Testis (tissue), 3 donors: ENCODE results near the gene OR2J3. TPM values are rescaled to one million over a fixed set of nuclear protein-coding genes. Genes with fewer than 3 reads are reported as not detected.

Experiments
- DNase-seq: peaks from one replicate; pipeline ENCODE4 v3.0.0-alpha.2; 2019
- H3K27ac ChIP-seq, 2 donors: fragments of 200-600 bp; sonication (generic); one replicate each; pipeline ENCODE4 v1.5.1; 2019
- H3K27me3 ChIP-seq: fragments of 200-600 bp; sonication (generic); one replicate; pipeline ENCODE4 v1.5.1; 2019
- H3K36me3 ChIP-seq: fragments of 200-600 bp; sonication (generic); one replicate; pipeline ENCODE4 v1.5.1; 2017; ENCODE audit warnings: low read depth; ENCODE audit errors: missing control alignments
- H3K4me1 ChIP-seq: fragments of 200-600 bp; sonication (generic); one replicate; pipeline ENCODE4 v1.5.1; 2019
- H3K4me3 ChIP-seq, 2 donors: fragments of 200-600 bp; sonication (generic); one replicate each; pipeline ENCODE4 v1.5.1; 2017 to 2019
- H3K9me3 ChIP-seq: fragments of 200-600 bp; sonication (generic); one replicate; pipeline ENCODE4 v1.5.1; 2017
- POLR2A ChIP-seq: fragments of 450-650 bp; IDR thresholded peaks from one replicate; pipeline ENCODE4 v1.6.1; 2017; ENCODE audit warnings: antibody characterized with exemption, mild to moderate bottlenecking, moderate library complexity
- WGBS, 2 donors: methylation state at CpG; one replicate each; pipeline ENCODE4 v1.1.5; 2018; 5-methylcytosine and 5-hydroxymethylcytosine counted together
- intact Hi-C: fragments of 100-400 bp; cut with DNase I; formaldehyde crosslinking; loops from one replicate; pipeline ENCODE4 v1.15.1; 2023; ENCODE audit warnings: low total_unique reads
- polyA plus RNA-seq: library from polyadenylated mRNA; stranded (reverse); fragments of 350-450 nt; fragmentation: Illumina TruSeq; extraction: RNeasy Lipid Tissue Mini Kit (QIAGEN cat#74804); gene quantifications from one replicate; pipeline ENCODE4 v1.2.3, GENCODE V29; 2014; ENCODE audit warnings: low read depth, low replicate concordance; ENCODE audit not compliant: insufficient read depth
- total RNA-seq, 2 donors: library from RNA; depleted of rRNA; stranded (reverse); fragments of >200 nt; gene quantifications; one replicate each; pipeline ENCODE4 v1.2.3, GENCODE V29; 2016
- TF ChIP-seq, protein P1 (sequence below), 3 experiments: fragments of 450-650 bp in 2 of 3; fragments of 200-600 bp in 1 of 3; sonication (generic) in 1 of 3; IDR thresholded peaks; one replicate each; pipeline ENCODE4 v1.5.1; 2016 to 2019; ENCODE audit warnings: antibody characterized with exemption in 3 of 3, mild to moderate bottlenecking in 2 of 3, moderate library complexity in 1 of 3

Gene OR2J3
- total and polyA plus RNA-seq, 3 donors from 2014 or later = 0.25 to 2.9 (median 1.7) TPM

DNA sequence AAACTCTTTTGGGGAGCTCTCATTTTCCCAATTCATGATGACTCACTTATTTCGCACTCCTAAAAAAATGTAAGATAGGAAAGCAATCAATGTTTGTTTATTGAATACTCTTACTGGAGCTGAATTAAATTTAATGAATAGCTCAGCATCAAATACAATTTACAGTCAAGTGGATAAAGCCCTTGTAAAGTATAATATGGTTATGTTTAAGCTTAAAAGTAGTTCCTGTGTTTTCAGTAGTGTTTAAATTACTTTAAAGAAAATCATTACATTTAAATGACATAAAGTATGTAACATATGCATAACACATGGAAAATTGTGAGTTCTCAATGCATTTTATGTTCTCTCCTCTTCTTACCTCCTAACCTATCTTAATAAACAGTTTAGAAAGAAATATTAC is 20.6 kb upstream of the OR2J3 start, which contains the start of gene OR2B3:
Gene OR2B3 (minus strand): TSS at position 101 of the 400 bp plus-strand sequence. CDS start 65 bp downstream, at position 36.
- intact Hi-C loops = no loop called here
- TF ChIP-seq POLR2A = no peak
- TF ChIP-seq, protein P1, sequence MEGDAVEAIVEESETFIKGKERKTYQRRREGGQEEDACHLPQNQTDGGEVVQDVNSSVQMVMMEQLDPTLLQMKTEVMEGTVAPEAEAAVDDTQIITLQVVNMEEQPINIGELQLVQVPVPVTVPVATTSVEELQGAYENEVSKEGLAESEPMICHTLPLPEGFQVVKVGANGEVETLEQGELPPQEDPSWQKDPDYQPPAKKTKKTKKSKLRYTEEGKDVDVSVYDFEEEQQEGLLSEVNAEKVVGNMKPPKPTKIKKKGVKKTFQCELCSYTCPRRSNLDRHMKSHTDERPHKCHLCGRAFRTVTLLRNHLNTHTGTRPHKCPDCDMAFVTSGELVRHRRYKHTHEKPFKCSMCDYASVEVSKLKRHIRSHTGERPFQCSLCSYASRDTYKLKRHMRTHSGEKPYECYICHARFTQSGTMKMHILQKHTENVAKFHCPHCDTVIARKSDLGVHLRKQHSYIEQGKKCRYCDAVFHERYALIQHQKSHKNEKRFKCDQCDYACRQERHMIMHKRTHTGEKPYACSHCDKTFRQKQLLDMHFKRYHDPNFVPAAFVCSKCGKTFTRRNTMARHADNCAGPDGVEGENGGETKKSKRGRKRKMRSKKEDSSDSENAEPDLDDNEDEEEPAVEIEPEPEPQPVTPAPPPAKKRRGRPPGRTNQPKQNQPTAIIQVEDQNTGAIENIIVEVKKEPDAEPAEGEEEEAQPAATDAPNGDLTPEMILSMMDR (IDR thresholded peaks at IDR 0.05) = no peak
- H3K4me3 ChIP-seq = no peak within 1 kb of the TSS
- H3K36me3 ChIP-seq = no peaks in the 10 kb centered on the region
- DNase-seq = no peak
- H3K4me1 ChIP-seq = no peaks in the 10 kb centered on the region
- WGBS, 2 donors = 84 to 90% methylated on average over 1 of the region's 1 CpG
- H3K27me3 ChIP-seq = no peaks in the 10 kb centered on the region
- no peaks in the 10 kb centered on the region for H3K9me3 ChIP-seq
- H3K27ac ChIP-seq = no peak within 1 kb of the TSS

DNA sequence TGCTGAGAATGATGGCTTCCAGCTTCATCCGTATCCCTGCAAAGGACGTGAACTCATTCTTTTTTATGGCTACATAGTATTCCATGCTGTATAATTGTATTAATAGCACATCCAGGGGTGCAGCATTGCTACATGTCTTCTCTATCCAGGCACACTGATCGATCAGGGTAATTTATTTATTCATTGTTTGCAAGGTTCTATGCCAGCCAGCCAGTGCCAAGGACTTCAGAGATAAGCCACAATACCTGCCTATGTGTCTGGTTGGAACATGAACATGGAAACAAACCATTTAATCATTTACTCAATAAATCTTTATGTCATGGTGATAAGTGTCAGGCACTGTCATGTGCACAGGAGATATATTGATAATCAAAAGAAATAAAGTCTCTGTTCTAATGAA is 14.9 kb upstream of the OR2J3 start:
- no peak for DNase-seq
- no peak for TF ChIP-seq POLR2A
- TF ChIP-seq, protein P1 (IDR thresholded peaks at IDR 0.05) = no peak
- H3K9me3 ChIP-seq = no peaks in the 10 kb centered on the region
- intact Hi-C loops = no loop called here
- WGBS, 2 donors = 83 to 87% methylated on average over 3 of the region's 3 CpGs
- no peaks in the 10 kb centered on the region for H3K4me1 ChIP-seq
- H3K27ac ChIP-seq = no peak overlapping the region
- no peak overlapping the region for H3K4me3 ChIP-seq
- no peaks in the 10 kb centered on the region for H3K36me3 ChIP-seq
- H3K27me3 ChIP-seq = no peaks in the 10 kb centered on the region

DNA sequence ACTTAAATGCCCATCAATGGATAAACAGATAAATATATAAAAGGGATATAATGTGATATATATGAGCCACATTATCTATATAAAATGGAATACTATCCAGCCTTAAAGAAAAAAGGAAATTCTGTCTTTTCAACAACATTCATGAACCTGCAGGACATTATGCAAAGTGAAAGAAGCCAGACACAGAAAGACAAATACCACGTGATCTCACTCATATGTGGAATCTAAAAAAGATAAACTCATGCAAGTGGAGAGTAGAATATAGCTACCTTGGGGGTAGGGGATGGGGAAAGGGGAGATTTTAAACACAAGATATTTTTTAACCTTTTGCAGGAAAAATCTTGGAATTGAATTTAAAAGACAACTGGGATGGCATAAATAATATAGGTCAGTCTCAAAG is 10.1 kb upstream of the OR2J3 start:
- Histone ChIP-seq H3K27ac (no peak overlapping the region), H3K4me1 (no peaks in the 10 kb centered on the region), H3K36me3 (no peaks in the 10 kb centered on the region), H3K4me3 (no peak overlapping the region), H3K9me3 (no peaks in the 10 kb centered on the region), H3K27me3 (no peaks in the 10 kb centered on the region)
- no peak for DNase-seq
- intact Hi-C loops = no loop called here
- 71 to 82% methylated on average over 1 of the region's 1 CpG for WGBS, 2 donors
- TF ChIP-seq, protein P1 (IDR thresholded peaks at IDR 0.05) = no peak
- no peak for TF ChIP-seq POLR2A

DNA sequence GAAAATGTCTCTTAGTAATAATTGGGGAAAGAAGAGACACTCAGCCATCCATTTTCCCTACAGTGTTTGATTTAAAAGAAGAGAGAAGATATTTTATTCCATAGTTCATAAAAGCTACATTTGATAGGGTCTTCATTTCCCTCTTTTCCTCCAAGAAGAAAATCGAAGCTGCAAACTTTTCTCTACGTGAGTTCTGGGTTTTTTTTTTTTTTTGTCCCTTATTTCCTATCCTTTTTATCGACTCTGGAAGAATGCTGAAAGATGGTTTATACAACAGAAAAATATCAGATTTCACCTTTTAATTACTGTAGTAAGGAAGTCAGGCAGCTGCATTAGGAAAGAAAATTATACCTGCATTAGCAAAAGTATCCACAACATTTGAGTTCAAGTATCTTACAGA is 8.7 kb upstream of the OR2J3 start, which contains the start of gene OR2J1:
Gene OR2J1 (plus strand): TSS at position 301 of the 400 bp plus-strand sequence. CDS start 1,453 bp downstream, outside the sequence.
- intact Hi-C loops = no loop called here

More for the DNA sequence above, 8.7 kb upstream of the OR2J3 start, which contains the start of gene OR2J1:
- no peak for DNase-seq
- no peak within 1 kb of the TSS for H3K4me3 ChIP-seq
- no peaks in the 10 kb centered on the region for H3K4me1 ChIP-seq
- TF ChIP-seq, protein P1 (IDR thresholded peaks at IDR 0.05) = no peak
- TF ChIP-seq POLR2A = no peak
- no peaks in the 10 kb centered on the region for H3K27me3 ChIP-seq
- 82 to 88% methylated on average over 3 of the region's 3 CpGs for WGBS, 2 donors
- H3K27ac ChIP-seq = no peak within 1 kb of the TSS
- H3K36me3 ChIP-seq = no peaks in the 10 kb centered on the region
- H3K9me3 ChIP-seq = no peaks in the 10 kb centered on the region
